ENCODE results near the gene CD247. TPM values are rescaled to one million over a fixed set of nuclear protein-coding genes. Genes with fewer than 3 reads are reported as not detected.

The CD247 gene
- total and polyA plus RNA-seq, 2 experiments from 2014 or later = not detected

DNA sequence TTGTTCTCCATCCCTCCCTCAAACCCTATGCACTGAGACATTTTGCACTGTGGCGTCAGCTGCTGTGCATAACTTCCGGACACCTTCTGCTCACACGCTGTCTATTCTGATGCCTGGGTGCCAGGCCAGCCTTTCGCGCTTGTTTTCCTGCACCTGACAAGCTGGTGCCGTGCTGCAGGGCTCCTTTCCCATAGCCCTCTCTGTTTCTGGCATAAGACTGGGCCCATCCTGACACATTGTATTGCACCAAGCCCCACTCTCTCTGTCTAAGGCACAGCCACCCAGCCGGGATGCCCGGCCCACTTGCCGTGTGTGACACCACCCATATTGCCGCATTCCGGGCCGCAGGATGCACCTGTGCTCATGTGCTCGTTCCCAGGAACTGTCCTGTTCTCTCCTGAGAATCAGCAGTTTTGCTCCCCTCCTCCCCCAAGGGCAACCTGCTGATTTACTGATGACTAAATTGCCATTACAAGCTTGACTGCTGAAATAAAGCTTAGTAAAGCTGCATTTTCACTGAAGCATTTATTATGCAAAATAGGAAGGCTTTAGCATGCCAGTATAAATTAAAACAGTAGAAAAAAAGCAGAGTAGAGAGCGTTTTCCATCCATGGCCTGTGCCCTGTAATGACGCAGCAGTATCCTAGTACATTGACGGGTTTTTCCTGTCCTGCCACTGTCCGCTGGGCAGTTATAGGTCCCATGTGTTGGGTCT lies 88.0 kb downstream of the CD247 start:
- no peak for DNase-seq (ENCODE audit: low spot score)
- TF ChIP-seq EZH2 (IDR thresholded peaks at IDR 0.05; ENCODE audit: borderline replicate concordance) (no peak), EZH2phosphoT487 (IDR thresholded peaks at IDR 0.05; ENCODE audit: low read depth, severe bottlenecking, unreplicated experiment) (no peak), CTCF (IDR thresholded peaks at IDR 0.05; ENCODE audit: poor library complexity) (no peak)

GRCh38 chr1:167429612-167430011 lies 88.7 kb downstream of the CD247 start:
- Histone ChIP-seq H3K36me3 (replicated peaks; ENCODE audit: insufficient read depth, low read depth) (no peaks in the 10 kb centered on the region), H3K9me2 (replicated peaks; ENCODE audit: insufficient read depth) (no peaks in the 10 kb centered on the region), H3K27ac (no peak overlapping the region), H2AFZ (no peak overlapping the region), H4K20me1 (ENCODE audit: insufficient read depth, poor library complexity, severe bottlenecking) (no peaks in the 10 kb centered on the region), H3K79me2 (no peaks in the 10 kb centered on the region), H3K4me2 (no peak overlapping the region), H3K27me3 (no peaks in the 10 kb centered on the region), H3K4me1 (ENCODE audit: insufficient read depth) (no peaks in the 10 kb centered on the region), H3K4me3 (no peak overlapping the region), H3K9me3 (ENCODE audit: low read depth) (no peaks in the 10 kb centered on the region)
- no peak for DNase-seq (ENCODE audit: low spot score)
- 62% methylated on average over 2 of the region's 2 CpGs for WGBS (ENCODE audit: low lambda C conversion rate, missing lambda C conversion rate)
- TF ChIP-seq EZH2 (IDR thresholded peaks at IDR 0.05; ENCODE audit: borderline replicate concordance) (no peak), CTCF (IDR thresholded peaks at IDR 0.05; ENCODE audit: poor library complexity) (no peak), EZH2phosphoT487 (IDR thresholded peaks at IDR 0.05; ENCODE audit: low read depth, severe bottlenecking, unreplicated experiment) (no peak)

More for the DNA sequence above, 88.0 kb downstream of the CD247 start:
- WGBS (ENCODE audit: low lambda C conversion rate, missing lambda C conversion rate) = 85% methylated on average over 17 of the region's 17 CpGs
- no peak overlapping the region for H3K4me3 ChIP-seq
- H3K36me3 ChIP-seq (replicated peaks; ENCODE audit: insufficient read depth, low read depth) = no peaks in the 10 kb centered on the region
- H4K20me1 ChIP-seq (ENCODE audit: insufficient read depth, poor library complexity, severe bottlenecking) = no peaks in the 10 kb centered on the region
- no peak overlapping the region for H3K4me2 ChIP-seq
- H3K79me2 ChIP-seq = no peaks in the 10 kb centered on the region
- H3K9me2 ChIP-seq (replicated peaks; ENCODE audit: insufficient read depth) = no peaks in the 10 kb centered on the region
- no peak overlapping the region for H3K27ac ChIP-seq
- H2AFZ ChIP-seq = no peak overlapping the region
- H3K4me1 ChIP-seq (ENCODE audit: insufficient read depth) = no peaks in the 10 kb centered on the region
- no peaks in the 10 kb centered on the region for H3K27me3 ChIP-seq
- no peaks in the 10 kb centered on the region for H3K9me3 ChIP-seq (ENCODE audit: low read depth)

- TF ChIP-seq CTCF (IDR thresholded peaks at IDR 0.05; ENCODE audit: poor library complexity) (no peak), EZH2phosphoT487 (IDR thresholded peaks at IDR 0.05; ENCODE audit: low read depth, severe bottlenecking, unreplicated experiment) (no peak), EZH2 (IDR thresholded peaks at IDR 0.05; ENCODE audit: borderline replicate concordance) (no peak)
- 83% methylated on average over 2 of the region's 2 CpGs for whole genome bisulfite sequencing (ENCODE audit: low lambda C conversion rate, missing lambda C conversion rate)
- H3K9me3 ChIP-seq (ENCODE audit: low read depth) = no peaks in the 10 kb centered on the region
These were observed 89.9 kb downstream of the CD247 start for GRCh38 chr1:167428395-167428794.

More at GRCh38 chr1:167428395-167428794, 89.9 kb downstream of the CD247 start:
- Histone ChIP-seq H3K9me2 (replicated peaks; ENCODE audit: insufficient read depth) (no peaks in the 10 kb centered on the region), H3K4me3 (no peak overlapping the region), H3K27ac (no peak overlapping the region), H3K27me3 (no peaks in the 10 kb centered on the region), H4K20me1 (ENCODE audit: insufficient read depth, poor library complexity, severe bottlenecking) (no peaks in the 10 kb centered on the region), H3K79me2 (no peaks in the 10 kb centered on the region), H3K4me1 (ENCODE audit: insufficient read depth) (no peaks in the 10 kb centered on the region), H3K36me3 (replicated peaks; ENCODE audit: insufficient read depth, low read depth) (no peaks in the 10 kb centered on the region), H3K4me2 (no peak overlapping the region), H2AFZ (no peak overlapping the region)
- no peak for DNase-seq (ENCODE audit: low spot score)
